ENCODE measurements around the gene FHIT. TPM values are rescaled to one million over a fixed set of nuclear protein-coding genes. Genes with fewer than 3 reads are reported as not detected.

Gene FHIT
- polyA plus RNA-seq, 1 of the 3 experiments (the other 2 are of a cell fraction) = 0.41 TPM

DNA sequence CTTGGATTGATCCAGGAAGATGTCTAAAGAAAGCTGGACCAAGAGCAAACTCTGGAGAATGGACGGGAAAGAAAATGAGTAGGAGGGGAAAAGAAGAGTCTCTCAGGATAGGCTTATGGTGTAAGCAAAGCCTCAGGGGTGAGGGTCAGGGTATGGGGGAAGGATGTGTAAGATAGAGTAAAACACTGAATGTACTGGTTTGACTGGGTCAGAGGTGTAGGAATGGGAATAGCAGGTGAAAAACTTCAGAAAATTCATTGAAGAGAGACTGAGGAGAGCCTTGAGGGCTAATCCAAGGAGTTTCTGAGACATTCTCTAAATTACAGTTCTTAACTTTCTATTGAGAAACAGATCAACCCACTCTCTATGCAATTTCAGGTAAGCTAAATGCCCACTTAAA lies 857.3 kb downstream of the FHIT start:
- H3K9me2 ChIP-seq = no peaks in the 10 kb centered on the region
- H3K27ac ChIP-seq (ENCODE audit: low read depth in 2 of 2, low read length in 1 of 2) = no peak overlapping the region
- no peaks in the 10 kb centered on the region for H3K9me3 ChIP-seq
- H3K9ac ChIP-seq = no peak overlapping the region
- H3K79me2 ChIP-seq (ENCODE audit: insufficient read depth) = no peaks in the 10 kb centered on the region
- no peaks in the 10 kb centered on the region for H4K20me1 ChIP-seq (ENCODE audit: insufficient read depth)
- no peaks in the 10 kb centered on the region; a peak in 1 of 4 replicates for H3K4me1 ChIP-seq (ENCODE audit: control insufficient read depth in 1 of 2, insufficient read depth in 2 of 2, low read depth in 1 of 2, low read length in 1 of 2)
- TF ChIP-seq, protein P1, sequence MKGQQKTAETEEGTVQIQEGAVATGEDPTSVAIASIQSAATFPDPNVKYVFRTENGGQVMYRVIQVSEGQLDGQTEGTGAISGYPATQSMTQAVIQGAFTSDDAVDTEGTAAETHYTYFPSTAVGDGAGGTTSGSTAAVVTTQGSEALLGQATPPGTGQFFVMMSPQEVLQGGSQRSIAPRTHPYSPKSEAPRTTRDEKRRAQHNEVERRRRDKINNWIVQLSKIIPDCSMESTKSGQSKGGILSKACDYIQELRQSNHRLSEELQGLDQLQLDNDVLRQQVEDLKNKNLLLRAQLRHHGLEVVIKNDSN (IDR thresholded peaks at IDR 0.05; ENCODE audit: borderline replicate concordance, low read depth) = no peak
- TF ChIP-seq, protein P2, sequence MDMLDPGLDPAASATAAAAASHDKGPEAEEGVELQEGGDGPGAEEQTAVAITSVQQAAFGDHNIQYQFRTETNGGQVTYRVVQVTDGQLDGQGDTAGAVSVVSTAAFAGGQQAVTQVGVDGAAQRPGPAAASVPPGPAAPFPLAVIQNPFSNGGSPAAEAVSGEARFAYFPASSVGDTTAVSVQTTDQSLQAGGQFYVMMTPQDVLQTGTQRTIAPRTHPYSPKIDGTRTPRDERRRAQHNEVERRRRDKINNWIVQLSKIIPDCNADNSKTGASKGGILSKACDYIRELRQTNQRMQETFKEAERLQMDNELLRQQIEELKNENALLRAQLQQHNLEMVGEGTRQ (IDR thresholded peaks at IDR 0.05; ENCODE audit: borderline replicate concordance, low read depth, low read length) = no peak
- TF ChIP-seq SMC3 (IDR thresholded peaks at IDR 0.05; ENCODE audit: low read depth, low read length) = no peak
- TF ChIP-seq, protein P3, sequence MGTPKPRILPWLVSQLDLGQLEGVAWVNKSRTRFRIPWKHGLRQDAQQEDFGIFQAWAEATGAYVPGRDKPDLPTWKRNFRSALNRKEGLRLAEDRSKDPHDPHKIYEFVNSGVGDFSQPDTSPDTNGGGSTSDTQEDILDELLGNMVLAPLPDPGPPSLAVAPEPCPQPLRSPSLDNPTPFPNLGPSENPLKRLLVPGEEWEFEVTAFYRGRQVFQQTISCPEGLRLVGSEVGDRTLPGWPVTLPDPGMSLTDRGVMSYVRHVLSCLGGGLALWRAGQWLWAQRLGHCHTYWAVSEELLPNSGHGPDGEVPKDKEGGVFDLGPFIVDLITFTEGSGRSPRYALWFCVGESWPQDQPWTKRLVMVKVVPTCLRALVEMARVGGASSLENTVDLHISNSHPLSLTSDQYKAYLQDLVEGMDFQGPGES (IDR thresholded peaks at IDR 0.05; ENCODE audit: low read depth, low read length) = no peak
- TF ChIP-seq, protein P4, sequence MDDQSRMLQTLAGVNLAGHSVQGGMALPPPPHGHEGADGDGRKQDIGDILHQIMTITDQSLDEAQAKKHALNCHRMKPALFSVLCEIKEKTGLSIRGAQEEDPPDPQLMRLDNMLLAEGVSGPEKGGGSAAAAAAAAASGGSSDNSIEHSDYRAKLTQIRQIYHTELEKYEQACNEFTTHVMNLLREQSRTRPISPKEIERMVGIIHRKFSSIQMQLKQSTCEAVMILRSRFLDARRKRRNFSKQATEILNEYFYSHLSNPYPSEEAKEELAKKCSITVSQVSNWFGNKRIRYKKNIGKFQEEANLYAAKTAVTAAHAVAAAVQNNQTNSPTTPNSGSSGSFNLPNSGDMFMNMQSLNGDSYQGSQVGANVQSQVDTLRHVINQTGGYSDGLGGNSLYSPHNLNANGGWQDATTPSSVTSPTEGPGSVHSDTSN (IDR thresholded peaks at IDR 0.05) = no peak
- TF ChIP-seq NRF1 (IDR thresholded peaks at IDR 0.05; ENCODE audit: low read depth, low read length) = no peak
- no peak for TF ChIP-seq MEF2A (IDR thresholded peaks at IDR 0.05; ENCODE audit: borderline replicate concordance, low read depth)
- TF ChIP-seq CHD2 (IDR thresholded peaks at IDR 0.05; ENCODE audit: low read length, partially characterized antibody) = no peak
- TF ChIP-seq SIN3A (IDR thresholded peaks at IDR 0.05; ENCODE audit: borderline replicate concordance, low read depth, low read length) = no peak
- TF ChIP-seq FOSL2 (IDR thresholded peaks at IDR 0.05; ENCODE audit: borderline replicate concordance, low read depth) = no peak
- TF ChIP-seq, protein P5, sequence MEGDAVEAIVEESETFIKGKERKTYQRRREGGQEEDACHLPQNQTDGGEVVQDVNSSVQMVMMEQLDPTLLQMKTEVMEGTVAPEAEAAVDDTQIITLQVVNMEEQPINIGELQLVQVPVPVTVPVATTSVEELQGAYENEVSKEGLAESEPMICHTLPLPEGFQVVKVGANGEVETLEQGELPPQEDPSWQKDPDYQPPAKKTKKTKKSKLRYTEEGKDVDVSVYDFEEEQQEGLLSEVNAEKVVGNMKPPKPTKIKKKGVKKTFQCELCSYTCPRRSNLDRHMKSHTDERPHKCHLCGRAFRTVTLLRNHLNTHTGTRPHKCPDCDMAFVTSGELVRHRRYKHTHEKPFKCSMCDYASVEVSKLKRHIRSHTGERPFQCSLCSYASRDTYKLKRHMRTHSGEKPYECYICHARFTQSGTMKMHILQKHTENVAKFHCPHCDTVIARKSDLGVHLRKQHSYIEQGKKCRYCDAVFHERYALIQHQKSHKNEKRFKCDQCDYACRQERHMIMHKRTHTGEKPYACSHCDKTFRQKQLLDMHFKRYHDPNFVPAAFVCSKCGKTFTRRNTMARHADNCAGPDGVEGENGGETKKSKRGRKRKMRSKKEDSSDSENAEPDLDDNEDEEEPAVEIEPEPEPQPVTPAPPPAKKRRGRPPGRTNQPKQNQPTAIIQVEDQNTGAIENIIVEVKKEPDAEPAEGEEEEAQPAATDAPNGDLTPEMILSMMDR (IDR thresholded peaks at IDR 0.05) = no peak
- no peak for TF ChIP-seq NFIC (IDR thresholded peaks at IDR 0.05; ENCODE audit: borderline replicate concordance)
- no peak for TF ChIP-seq FOXM1 (IDR thresholded peaks at IDR 0.05; ENCODE audit: low read depth)
- no peak for TF ChIP-seq TCF12 (IDR thresholded peaks at IDR 0.05)
- CTCF ChIA-PET = no interaction called here
- WGBS (ENCODE audit: low lambda C conversion rate) = 42% methylated on average over 1 of the region's 1 CpG
- POLR2A ChIA-PET = no interaction called here
- no peaks in the 10 kb centered on the region for H3K36me3 ChIP-seq (replicated peaks in 1 of 2; ENCODE audit: control insufficient read depth in 1 of 2, insufficient read depth in 2 of 2, low read length in 1 of 2)
- no peaks in the 10 kb centered on the region for H3F3A ChIP-seq (replicated peaks; ENCODE audit: insufficient read depth)
- H3K4me2 ChIP-seq = no peak overlapping the region
- no peak overlapping the region for H2AFZ ChIP-seq (ENCODE audit: low read depth)
- H3K27me3 ChIP-seq (ENCODE audit: insufficient read depth) = no peaks in the 10 kb centered on the region
- H3K4me3 ChIP-seq (ENCODE audit: low read depth in 2 of 2, low read length in 1 of 2) = no peak overlapping the region
- no peak for DNase-seq
